Right kidney (tissue), 1 donor: ENCODE data around the gene FBXO3.

ENCODE experiments used
- DNase-seq: peaks from one replicate; pipeline ENCODE4 v3.0.0-alpha.2; 2016

The FBXO3 gene

DNA sequence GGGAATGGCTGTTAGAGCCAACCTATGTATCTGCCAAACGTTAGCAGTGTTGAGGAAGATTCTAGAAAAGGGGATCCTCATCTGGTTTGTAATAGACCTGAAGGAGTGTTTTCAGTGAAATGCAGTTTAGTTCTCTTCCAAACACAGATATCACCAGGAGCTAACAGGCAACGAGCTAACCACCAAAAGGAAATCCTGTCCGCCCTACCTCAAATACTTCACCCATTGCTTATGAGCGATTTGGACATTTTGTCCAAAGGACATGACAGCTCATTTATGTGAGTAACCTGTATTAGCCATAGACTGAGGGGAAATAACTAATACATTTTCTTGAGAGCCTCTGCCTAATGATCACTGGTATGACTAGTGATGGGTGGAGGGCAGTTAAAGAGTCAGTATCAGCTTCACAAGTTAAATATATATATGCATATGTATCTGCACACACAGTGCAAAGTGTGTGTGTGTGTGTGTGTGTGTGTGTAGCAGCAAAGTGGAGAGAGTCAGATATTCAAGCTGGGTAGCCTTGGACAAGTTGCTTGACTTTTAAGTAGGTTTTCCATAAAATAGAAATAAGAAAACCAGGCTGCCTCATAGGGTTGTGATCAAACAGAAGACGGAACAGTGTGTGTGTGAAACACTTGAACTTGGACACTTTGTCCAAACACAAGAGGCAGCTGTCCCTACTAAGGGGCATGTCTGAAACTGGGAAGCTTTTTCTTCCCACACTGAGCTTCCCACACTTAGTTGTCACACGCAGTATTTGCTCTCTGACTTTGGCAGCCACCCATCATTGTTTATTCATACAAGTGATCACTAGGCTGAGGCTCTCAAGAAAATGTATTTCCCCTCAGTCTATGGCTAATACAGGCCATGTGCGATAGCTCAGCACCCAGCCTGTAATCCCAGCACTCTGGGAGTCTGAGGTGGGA is 72.8 kb downstream of the FBXO3 start:
- no peak for DNase-seq

- peak; percentile 97 for DNase-seq
Observed at GRCh38 chr11:33700502-33701271, 73.6 kb downstream of the FBXO3 start, which contains the start of gene C11orf91. Gene C11orf91 (minus strand): TSS chr11:33700826. CDS start chr11:33700740, 86 bp downstream.

GRCh38 chr11:33700063-33700501 is 74.2 kb downstream of the FBXO3 start:
- no peak for DNase-seq

- DNase-seq: no peak
Observed at GRCh38 chr11:33699515-33700062, 74.7 kb downstream of the FBXO3 start.

DNA sequence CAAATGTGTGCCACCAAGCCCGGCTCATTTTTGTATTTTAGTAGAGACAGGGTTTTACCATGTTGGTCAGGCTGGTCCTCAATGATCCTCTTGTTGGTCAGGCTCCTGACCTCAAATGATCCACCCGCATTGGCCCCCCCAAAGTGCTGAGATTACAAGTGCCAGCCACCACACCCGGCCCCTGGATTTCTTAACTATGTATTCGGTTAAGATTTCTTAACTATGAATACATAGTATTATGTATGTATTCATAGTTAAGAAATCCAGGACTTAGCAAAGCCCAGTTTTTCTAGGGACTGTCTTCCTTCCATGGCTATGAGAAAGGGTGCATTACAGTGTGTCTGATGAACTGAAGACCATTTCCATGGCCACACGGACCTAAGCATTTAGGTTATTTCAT is 75.4 kb downstream of the FBXO3 start:
- no peak for DNase-seq

DNA sequence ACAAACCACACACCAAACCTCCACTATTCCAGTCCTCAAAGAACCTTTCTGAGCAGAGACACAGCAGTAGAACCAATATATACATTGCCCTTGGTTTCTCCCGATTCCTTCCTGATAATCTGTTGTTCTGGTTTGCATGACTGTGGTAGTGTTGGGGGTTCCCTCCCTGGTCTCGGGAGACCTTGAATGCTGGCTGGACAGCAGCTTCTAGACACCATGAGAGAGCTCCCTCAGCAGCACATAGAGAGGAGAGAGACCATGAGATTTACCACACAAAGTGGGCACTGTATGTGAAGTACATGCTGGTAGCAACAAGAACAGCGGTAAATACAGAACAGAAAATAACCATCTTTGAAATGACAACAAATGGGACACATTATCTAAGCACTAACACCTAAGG is 76.3 kb downstream of the FBXO3 start:
- DNase-seq: no peak

DNA sequence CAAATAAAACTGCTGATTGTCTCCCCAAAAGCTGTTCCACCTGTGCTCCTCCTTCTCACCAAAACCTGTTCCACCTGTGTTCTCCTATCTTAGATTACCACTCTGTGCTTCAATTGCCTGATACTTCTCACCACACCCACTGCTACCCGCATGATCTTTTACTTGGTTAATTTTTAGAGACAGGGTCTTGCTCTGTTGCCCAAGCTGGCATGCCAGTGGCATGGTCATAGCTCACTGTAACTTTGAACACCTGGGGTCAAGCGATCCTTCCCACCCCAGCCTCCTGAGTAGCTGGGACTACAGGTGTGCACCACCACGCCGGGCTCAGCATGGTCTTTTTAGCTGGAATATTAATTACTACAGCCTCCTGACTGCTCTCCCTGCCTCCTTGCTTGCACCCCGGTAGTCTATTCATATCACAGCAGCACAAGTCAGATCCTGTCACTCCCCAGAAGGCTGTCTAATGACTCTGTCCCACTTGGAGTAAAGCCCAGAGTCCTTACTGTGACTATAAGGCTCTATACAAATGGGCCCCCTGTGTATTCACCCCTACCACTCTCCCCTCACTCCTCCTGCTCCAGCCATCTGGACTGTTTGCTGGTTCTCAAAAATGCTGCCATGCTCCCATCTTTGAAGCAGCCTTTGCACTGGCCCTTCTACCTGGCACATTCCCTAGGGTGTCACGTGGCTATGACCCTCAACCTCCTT is 77.2 kb downstream of the FBXO3 start:
- no peak for DNase-seq

GRCh38 chr11:33696411-33696810 is 77.9 kb downstream of the FBXO3 start:
- DNase-seq: no peak

DNA sequence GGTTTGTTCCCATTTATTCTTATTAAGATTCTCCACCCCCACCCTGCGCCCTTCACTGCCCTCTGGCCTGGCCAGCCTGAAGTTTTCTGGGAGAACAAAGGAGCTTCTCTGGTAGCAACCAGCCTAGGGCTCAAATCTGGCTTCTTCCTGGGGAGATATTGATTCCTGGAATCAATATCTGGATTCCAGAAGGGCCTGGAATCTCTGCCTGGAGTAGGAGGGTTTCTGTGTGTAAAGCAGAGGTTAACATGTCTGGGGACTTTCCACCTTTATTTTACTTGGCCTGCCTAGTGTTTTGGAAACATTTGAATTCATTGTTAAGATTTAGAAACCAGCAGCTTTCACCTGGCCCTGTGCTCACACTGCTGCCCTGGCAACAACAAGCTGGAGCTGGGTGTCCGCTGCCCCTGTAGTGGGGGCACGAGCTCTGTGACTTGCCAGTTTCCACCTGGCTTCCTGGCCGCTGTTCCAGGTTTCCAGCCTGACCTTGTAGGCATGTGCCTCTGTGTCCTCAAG is 79.2 kb downstream of the FBXO3 start:
- no peak for DNase-seq

DNA sequence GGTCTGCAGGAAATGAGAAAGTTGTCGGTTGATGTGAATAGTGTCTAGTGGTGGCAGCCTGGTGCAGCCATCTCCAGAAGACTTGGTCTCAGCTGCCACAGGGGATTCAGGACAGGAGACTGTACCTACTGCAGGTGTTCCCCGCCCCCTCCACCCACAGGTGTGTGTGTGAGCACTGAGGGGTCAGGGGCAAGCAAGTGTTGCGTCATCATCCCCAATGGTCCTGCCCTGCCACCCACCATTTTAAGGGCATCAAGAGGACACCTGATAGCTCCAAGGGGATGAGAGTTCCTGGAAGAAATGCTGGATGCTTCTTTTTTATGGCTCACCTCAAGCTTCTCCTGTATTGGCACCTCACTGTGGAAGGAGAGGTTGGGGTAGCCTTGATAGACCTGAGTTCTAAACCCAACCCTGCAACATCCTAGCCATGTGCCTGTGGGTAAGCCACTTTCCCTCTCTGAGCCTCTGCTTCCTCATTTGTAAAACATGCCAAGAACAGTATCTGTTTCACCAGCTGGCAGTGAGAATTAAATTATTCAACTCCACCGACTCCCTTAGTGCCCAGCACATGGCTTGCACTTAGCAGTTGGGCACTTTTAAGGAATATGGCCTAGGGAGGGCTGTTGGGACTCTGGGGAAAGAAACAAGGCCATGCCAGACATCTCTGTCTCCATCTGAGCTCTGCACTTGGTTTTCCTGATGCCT is 79.8 kb downstream of the FBXO3 start:
- DNase-seq: no peak

- no peak for DNase-seq
Observed at GRCh38 chr11:33692541-33692940, 81.8 kb downstream of the FBXO3 start.

- peak; percentile 54 for DNase-seq
Observed at GRCh38 chr11:33692013-33692504, 82.3 kb downstream of the FBXO3 start.

DNA sequence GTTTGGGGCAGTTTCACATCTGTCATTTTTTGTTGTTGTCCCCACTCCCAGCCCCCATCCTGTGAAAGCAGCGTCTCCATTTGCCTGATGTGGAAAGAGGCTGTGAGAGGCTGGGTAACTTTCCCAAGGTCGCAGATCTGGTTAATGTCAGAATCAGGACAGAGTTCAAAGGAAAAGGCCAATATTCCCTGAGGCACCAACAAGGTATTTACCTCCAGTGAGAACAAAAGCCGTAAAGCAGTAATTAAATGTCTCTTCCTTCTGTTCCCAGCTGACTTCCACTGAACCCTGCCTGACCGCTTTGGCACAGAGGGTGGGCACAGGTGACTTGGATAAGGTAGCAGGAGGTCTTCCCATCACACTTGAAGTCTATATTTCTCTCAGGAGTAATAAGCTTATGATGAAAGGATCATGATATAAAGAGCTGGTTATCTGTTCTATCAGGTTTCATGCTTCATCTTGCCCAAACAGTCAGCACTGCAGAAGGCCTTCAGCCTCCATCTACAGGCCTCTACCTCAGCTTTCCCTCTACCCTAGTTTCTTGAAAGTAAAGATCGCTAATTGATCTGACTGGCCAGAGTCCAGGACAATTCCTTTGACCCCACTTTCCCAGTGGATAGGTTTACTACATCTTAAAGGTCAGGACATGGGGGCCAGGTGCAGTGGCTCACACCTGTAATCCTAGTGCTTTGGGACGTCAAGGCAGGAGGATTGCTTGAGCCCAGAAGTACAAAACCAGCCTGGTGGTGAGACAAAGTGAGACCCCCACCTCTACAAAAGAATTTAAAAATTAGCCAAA is 83.1 kb downstream of the FBXO3 start:
- DNase-seq: no peak
